Nephron (organoid): ENCODE results near the gene APLP2.

Experiments used
- H3K27ac Mint-ChIP-seq, 3 experiments: 2 replicates each; pipeline ENCODE4 v1.8.0; 2020; ENCODE audit warnings: mixed read lengths in 3 of 3, mild to moderate bottlenecking in 2 of 3, moderate library complexity in 1 of 3
- H3K27me3 Mint-ChIP-seq: 2 replicates; pipeline ENCODE4 v1.8.0; 2021; ENCODE audit warnings: low read depth, mild to moderate bottlenecking, moderate library complexity, mixed read lengths
- H3K36me3 Mint-ChIP-seq: 2 replicates; pipeline ENCODE4 v1.8.0; 2020; ENCODE audit warnings: low read depth, mixed read lengths
- H3K4me1 Mint-ChIP-seq: 2 replicates; pipeline ENCODE4 v1.8.0; 2020; ENCODE audit warnings: mixed read lengths
- H3K4me3 Mint-ChIP-seq, 3 experiments: 2 replicates each; pipeline ENCODE4 v1.8.0; 2020; ENCODE audit warnings: mild to moderate bottlenecking in 3 of 3, mixed read lengths in 3 of 3, moderate library complexity in 2 of 3
- H3K9me3 Mint-ChIP-seq: 2 replicates; pipeline ENCODE4 v1.8.0; 2020; ENCODE audit warnings: mixed read lengths
- TF ChIP-seq, protein P1 (sequence below), 3 experiments: fragments of 200-600 bp; sonication (generic); IDR thresholded peaks; one replicate each; pipeline ENCODE4 v1.5.0; 2021; ENCODE audit warnings: antibody characterized with exemption in 3 of 3; ENCODE audit not compliant: unreplicated experiment in 3 of 3

Gene APLP2

GRCh38 chr11:130174642-130175041 lies 104.9 kb downstream of the APLP2 start:
- Mint-ChIP-seq H3K36me3 (no peaks in the 10 kb centered on the region), H3K4me3 (no peak overlapping the region), H3K9me3 (peaks cover 6% of the 10 kb centered on the region), H3K27ac (no peak overlapping the region), H3K27me3 (peaks cover 14% of the 10 kb centered on the region), H3K4me1 (peaks cover 14% of the 10 kb centered on the region)
- TF ChIP-seq, protein P1, sequence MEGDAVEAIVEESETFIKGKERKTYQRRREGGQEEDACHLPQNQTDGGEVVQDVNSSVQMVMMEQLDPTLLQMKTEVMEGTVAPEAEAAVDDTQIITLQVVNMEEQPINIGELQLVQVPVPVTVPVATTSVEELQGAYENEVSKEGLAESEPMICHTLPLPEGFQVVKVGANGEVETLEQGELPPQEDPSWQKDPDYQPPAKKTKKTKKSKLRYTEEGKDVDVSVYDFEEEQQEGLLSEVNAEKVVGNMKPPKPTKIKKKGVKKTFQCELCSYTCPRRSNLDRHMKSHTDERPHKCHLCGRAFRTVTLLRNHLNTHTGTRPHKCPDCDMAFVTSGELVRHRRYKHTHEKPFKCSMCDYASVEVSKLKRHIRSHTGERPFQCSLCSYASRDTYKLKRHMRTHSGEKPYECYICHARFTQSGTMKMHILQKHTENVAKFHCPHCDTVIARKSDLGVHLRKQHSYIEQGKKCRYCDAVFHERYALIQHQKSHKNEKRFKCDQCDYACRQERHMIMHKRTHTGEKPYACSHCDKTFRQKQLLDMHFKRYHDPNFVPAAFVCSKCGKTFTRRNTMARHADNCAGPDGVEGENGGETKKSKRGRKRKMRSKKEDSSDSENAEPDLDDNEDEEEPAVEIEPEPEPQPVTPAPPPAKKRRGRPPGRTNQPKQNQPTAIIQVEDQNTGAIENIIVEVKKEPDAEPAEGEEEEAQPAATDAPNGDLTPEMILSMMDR (IDR thresholded peaks at IDR 0.05; ENCODE audit: unreplicated experiment in 3 of 3) = no peak

GRCh38 chr11:130175898-130176297 lies 106.2 kb downstream of the APLP2 start:
- Mint-ChIP-seq H3K4me3 (no peak overlapping the region), H3K27ac (no peak overlapping the region), H3K36me3 (no peaks in the 10 kb centered on the region), H3K4me1 (peaks cover 27% of the 10 kb centered on the region), H3K9me3 (peaks cover 6% of the 10 kb centered on the region), H3K27me3 (peaks cover 14% of the 10 kb centered on the region)
- TF ChIP-seq, protein P1 (IDR thresholded peaks at IDR 0.05; ENCODE audit: unreplicated experiment in 3 of 3) = no peak

DNA sequence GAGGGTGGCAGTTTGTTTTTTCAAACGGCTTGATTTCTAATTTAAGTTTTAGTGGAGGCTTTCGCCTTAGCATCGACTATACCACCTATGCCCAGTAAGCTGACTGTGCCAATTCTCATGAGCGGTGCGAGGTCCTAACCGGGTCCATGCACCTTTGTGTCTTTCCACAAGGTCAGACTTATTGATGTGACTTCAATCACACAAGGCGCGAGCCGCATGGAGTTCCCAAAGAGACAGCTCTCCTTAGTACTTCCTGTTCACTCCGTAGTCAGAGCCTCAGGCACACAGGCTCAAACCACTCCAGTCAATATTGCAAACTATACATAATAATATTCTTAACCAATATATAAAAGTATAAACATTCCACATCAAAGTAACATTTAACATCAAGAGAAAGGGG lies 108.1 kb downstream of the APLP2 start:
- peaks cover 14% of the 10 kb centered on the region for H3K27me3 Mint-ChIP-seq
- peaks cover 34% of the 10 kb centered on the region for H3K4me1 Mint-ChIP-seq
- H3K27ac Mint-ChIP-seq = peak overlapping the region in 2 of 3 experiments; percentile 15 to 39
- no peak overlapping the region for H3K4me3 Mint-ChIP-seq
- H3K9me3 Mint-ChIP-seq = peaks cover 6% of the 10 kb centered on the region
- TF ChIP-seq, protein P1 (IDR thresholded peaks at IDR 0.05; ENCODE audit: unreplicated experiment in 3 of 3) = no peak
- H3K36me3 Mint-ChIP-seq = no peaks in the 10 kb centered on the region

DNA sequence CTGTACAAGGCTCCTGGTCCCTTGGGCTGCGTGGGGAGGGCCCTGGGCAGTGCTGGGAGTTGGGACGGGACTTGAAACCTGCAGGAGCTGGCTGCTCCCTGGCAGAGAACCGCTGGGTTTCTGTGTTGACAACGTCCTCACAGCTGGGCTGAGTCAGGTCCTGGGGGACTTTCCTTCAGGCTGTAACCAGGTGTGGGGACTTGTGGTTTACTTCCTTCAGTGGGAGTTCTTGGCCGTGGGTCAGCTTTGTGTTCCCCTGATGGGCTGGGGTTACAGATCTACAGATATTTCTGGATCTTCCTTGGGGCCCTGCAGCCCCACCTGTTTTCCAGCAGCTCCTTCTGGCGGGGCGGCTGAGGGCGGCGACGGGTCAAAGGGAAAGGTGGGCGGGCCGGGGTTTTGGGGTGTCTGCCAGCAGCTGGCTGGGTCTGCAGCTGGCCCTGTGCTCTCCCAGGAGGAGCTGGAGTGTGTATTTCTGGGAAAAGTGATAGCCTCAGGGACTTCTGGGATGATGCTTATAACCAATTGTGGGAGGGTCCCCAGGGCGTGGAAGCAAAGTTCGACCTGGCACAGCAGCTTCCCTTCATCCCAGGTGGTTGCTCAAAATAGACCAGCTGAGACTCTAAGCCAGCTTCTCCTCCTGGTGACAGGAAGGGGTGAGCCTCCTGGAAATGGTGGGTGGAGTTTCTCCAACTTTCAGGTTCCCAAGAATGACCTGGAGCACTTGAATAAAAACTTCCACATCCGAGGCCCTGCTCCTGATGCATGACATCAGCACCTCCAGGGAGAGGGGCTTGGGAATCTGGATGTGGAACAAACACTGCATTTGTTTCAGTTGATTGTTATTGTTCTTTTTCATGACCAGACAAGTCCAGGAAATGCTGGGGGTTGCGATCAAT lies 109.0 kb downstream of the APLP2 start:
- Mint-ChIP-seq H3K4me1 (peaks cover 37% of the 10 kb centered on the region), H3K4me3 (peak overlapping the region in 1 of 3 experiments; percentile 21), H3K27ac (peak overlapping the region; percentile 21 to 96 (median 76)), H3K9me3 (peaks cover 6% of the 10 kb centered on the region), H3K27me3 (peaks cover 14% of the 10 kb centered on the region), H3K36me3 (no peaks in the 10 kb centered on the region)
- TF ChIP-seq, protein P1 (IDR thresholded peaks at IDR 0.05; ENCODE audit: unreplicated experiment in 3 of 3) = no peak

DNA sequence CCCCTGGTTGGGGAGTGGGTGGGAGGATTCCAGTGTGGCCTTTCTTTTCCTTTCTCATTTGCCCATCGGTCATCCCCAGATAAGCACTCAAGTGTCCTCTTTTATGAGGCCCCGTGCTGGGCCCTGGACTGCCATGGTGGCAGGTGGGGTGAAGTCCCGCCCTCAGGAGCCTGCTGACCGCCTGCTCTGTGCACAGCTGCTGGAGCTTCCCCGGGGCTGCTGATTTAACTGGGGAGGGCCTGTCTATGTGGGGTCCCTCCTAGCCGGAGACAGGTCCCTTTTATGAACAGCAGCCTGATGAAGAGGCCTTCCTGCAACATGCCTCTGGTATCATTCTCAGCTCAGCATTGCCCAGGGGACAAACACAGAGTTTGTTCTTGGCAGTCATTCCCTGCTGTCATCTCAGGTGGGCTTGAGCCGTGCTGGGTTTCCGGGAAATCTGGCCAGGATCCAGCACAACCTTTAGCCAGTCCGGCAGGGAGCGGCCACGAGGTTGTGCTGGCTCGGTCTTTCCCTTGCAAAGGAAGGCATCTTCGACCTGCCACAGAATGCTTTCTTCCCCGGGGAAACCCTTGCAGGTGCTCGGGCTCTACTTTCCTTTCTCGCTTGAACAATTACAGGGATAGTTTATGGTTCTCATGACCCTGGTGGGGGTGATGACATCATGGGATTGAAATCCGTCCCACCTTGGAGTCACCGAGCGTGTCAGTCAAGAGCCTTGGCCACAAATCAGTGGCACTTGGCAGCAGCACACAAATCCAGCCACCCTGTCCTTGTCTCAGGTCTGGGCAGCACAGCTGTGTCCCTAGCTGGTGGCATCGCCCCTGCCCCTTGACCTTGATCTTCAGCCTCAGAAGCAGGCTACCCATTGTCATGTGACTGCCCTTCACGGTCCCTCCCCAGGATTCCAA lies 110.0 kb downstream of the APLP2 start:
- Mint-ChIP-seq H3K27ac (peak overlapping the region; percentile 76 to 96 (median 89)), H3K9me3 (peaks cover 6% of the 10 kb centered on the region), H3K27me3 (peaks cover 13% of the 10 kb centered on the region), H3K4me1 (peaks cover 38% of the 10 kb centered on the region), H3K36me3 (no peaks in the 10 kb centered on the region), H3K4me3 (peak overlapping the region in 1 of 3 experiments; percentile 32)
- TF ChIP-seq, protein P1 (IDR thresholded peaks at IDR 0.05; ENCODE audit: unreplicated experiment in 3 of 3) = no peak
